ENCODE measurements around the gene NOTCH1.

- TF ChIP-seq POLR2A (IDR thresholded peaks at IDR 0.05) (no peak), CTCF (IDR thresholded peaks at IDR 0.05) (no peak)
Observed at GRCh38 chr9:136501686-136502085, 44.2 kb downstream of the NOTCH1 start.

Data from thyroid gland (tissue), 4 donors.